Measurements from ENCODE around the gene NME4.

NME4 gene

GRCh38 chr16:445566-445965 lies 48.6 kb downstream of the NME4 start:
- H3K4me1 ChIP-seq (ENCODE audit: control insufficient read depth, insufficient read depth, low read length): peaks cover 9% of the 10 kb centered on the region
- no peak overlapping the region for H3K27ac ChIP-seq (ENCODE audit: extremely low read depth, low read depth, low read length)
- ChIA-PET CTCF (interaction anchor here (0.6 to 0.7 kb wide), 2 partner anchors 40 to 54 kb away, joined by 3 read pairs; no protein-coding TSS in a partner anchor), POLR2A (no interaction called here)
- TF ChIP-seq SP2 (tag by site-specific recombination; IDR thresholded peaks at IDR 0.05) (no peak), GLIS1 (tag by site-specific recombination; IDR thresholded peaks at IDR 0.05) (peak; percentile 24; the same call in 1 of the 2 replicates)
- H3K4me3 ChIP-seq (ENCODE audit: low read depth, low read length): no peak overlapping the region
- H3K36me3 ChIP-seq (ENCODE audit: control insufficient read depth in 2 of 2, insufficient read depth in 1 of 2, low read length in 2 of 2): peaks cover 0 to 7% of the 10 kb centered on the region in 2 experiments; a peak in 2 of 3 replicates
- H3K9me3 ChIP-seq (ENCODE audit: control insufficient read depth, insufficient read depth, low read depth, low read length): no peaks in the 10 kb centered on the region
